CD4-positive, CD25-positive, alpha-beta regulatory T cell (primary cell): Measurements from ENCODE around the gene TAX1BP3. TPM values are rescaled to one million over a fixed set of nuclear protein-coding genes. Genes with fewer than 3 reads are reported as not detected.
"Not testable (repeated sequence)": the region's sequence is repeated elsewhere in the genome, so short reads cannot be mapped to it uniquely, and the experiment has no call there.

Source experiments
- ATAC-seq, 2 donors: fragments of 150-1000 bp; cut with Tn5 transposase; one replicate each; pipeline ENCODE4 v1.10.0; 2021; ENCODE audit warnings: low read depth in 2 of 2, moderate number of reproducible peaks in 2 of 2, moderate library complexity in 1 of 2
- DNase-seq, 3 donors: peaks; one replicate each; pipeline versions ENCODE4 v3.0.0 to v3.0.0-alpha.2; 2012 to 2022; ENCODE audit warnings: mixed read lengths in 1 of 3
- H3K27ac ChIP-seq: one replicate; pipeline ENCODE4 v1.7.0; 2013; ENCODE audit warnings: mild to moderate bottlenecking, low read length; ENCODE audit not compliant: insufficient read depth, poor library complexity, severe bottlenecking
- H3K27me3 ChIP-seq: one replicate; pipeline ENCODE4 v1.7.0; 2013; ENCODE audit warnings: low read length; ENCODE audit not compliant: control insufficient read depth, insufficient read depth
- H3K36me3 ChIP-seq: one replicate; pipeline ENCODE4 v1.7.0; 2013; ENCODE audit warnings: mild to moderate bottlenecking, low read length, moderate library complexity; ENCODE audit not compliant: control insufficient read depth, insufficient read depth
- H3K4me1 ChIP-seq: 2 replicates; pipeline ENCODE4 v1.7.0; 2013; ENCODE audit warnings: mild to moderate bottlenecking, low read length; ENCODE audit not compliant: insufficient read depth, control insufficient read depth, poor library complexity, severe bottlenecking
- H3K4me3 ChIP-seq: one replicate; pipeline ENCODE4 v1.7.0; 2013; ENCODE audit warnings: low read depth, mild to moderate bottlenecking, low read length, moderate library complexity
- H3K9me3 ChIP-seq, 2 experiments: 1 replicate in 1 of 2; 2 replicates in 1 of 2; pipeline ENCODE4 v1.7.0; 2013; ENCODE audit warnings: low read length in 2 of 2, mild to moderate bottlenecking in 1 of 2, moderate library complexity in 1 of 2; ENCODE audit not compliant: control insufficient read depth in 2 of 2
- H3K27ac Mint-ChIP-seq, 3 donors: one replicate each; pipeline ENCODE4 v1.8.0; 2020 to 2022; ENCODE audit warnings: mild to moderate bottlenecking in 3 of 3, mixed read lengths in 3 of 3, moderate library complexity in 2 of 3
- H3K27me3 Mint-ChIP-seq: one replicate; pipeline ENCODE4 v1.8.0; 2022; ENCODE audit warnings: mild to moderate bottlenecking, mixed read lengths
- H3K36me3 Mint-ChIP-seq: one replicate; pipeline ENCODE4 v1.8.0; 2020; ENCODE audit warnings: mixed read lengths
- H3K4me1 Mint-ChIP-seq, 4 donors: one replicate each; pipeline ENCODE4 v1.8.0; 2020 to 2022; ENCODE audit warnings: mixed read lengths in 4 of 4, mild to moderate bottlenecking in 1 of 4
- H3K4me3 Mint-ChIP-seq, 4 donors: one replicate each; pipeline ENCODE4 v1.8.0; 2020 to 2022; ENCODE audit warnings: mild to moderate bottlenecking in 4 of 4, mixed read lengths in 4 of 4, moderate library complexity in 3 of 4
- H3K9me3 Mint-ChIP-seq, 7 donors: one replicate each; pipeline ENCODE4 v1.8.0; 2020 to 2022; ENCODE audit warnings: mixed read lengths in 7 of 7, mild to moderate bottlenecking in 3 of 7, moderate library complexity in 2 of 7
- polyA plus RNA-seq, 4 donors: library from polyadenylated mRNA; unstranded; fragments of 300-500 nt; fragmentation: Illumina TruSeq; gene quantifications; one replicate each; pipeline ENCODE4 v1.2.3, GENCODE V29; 2021
- total RNA-seq: library from RNA; stranded (reverse); gene quantifications from one replicate; pipeline ENCODE4 v1.2.3, GENCODE V29; 2022

The TAX1BP3 gene
- total and polyA plus RNA-seq, 5 donors from 2014 or later = 14.9 to 43.6 (median 34.4) TPM

- not testable (repeated sequence) for H3K4me3 ChIP-seq, DNase-seq, H3K9me3 Mint-ChIP-seq, H3K36me3 Mint-ChIP-seq, H3K4me1 ChIP-seq, H3K27ac ChIP-seq, H3K4me3 Mint-ChIP-seq, H3K27me3 Mint-ChIP-seq, H3K9me3 ChIP-seq, H3K36me3 ChIP-seq, H3K4me1 Mint-ChIP-seq, H3K27me3 ChIP-seq, ATAC-seq
- H3K27ac Mint-ChIP-seq = peak overlapping the region in 2 of 3 donors; percentile 11 to 44
Measured at GRCh38 chr17:3702041-3702539, 33.7 kb upstream of the TAX1BP3 start.

GRCh38 chr17:3699951-3700350, 31.6 kb upstream of the TAX1BP3 start:
- peaks cover 0 to 4% (median 0%) of the 10 kb centered on the region in 7 donors for H3K9me3 Mint-ChIP-seq
- no peak overlapping the region for H3K27ac Mint-ChIP-seq
- ATAC-seq (no peak), DNase-seq (no peak)
- no peaks in the 10 kb centered on the region for H3K27me3 Mint-ChIP-seq
- H3K27ac ChIP-seq = no peak overlapping the region
- peaks cover 0 to 12% (median 7%) of the 10 kb centered on the region in 4 donors for H3K4me1 Mint-ChIP-seq
- H3K4me3 Mint-ChIP-seq = no peak overlapping the region
- no peaks in the 10 kb centered on the region for H3K27me3 ChIP-seq
- no peaks in the 10 kb centered on the region for H3K36me3 ChIP-seq
- no peak overlapping the region for H3K4me3 ChIP-seq
- H3K4me1 ChIP-seq = peaks cover 14% of the 10 kb centered on the region
- H3K36me3 Mint-ChIP-seq = no peaks in the 10 kb centered on the region
- H3K9me3 ChIP-seq = no peaks in the 10 kb centered on the region

DNA sequence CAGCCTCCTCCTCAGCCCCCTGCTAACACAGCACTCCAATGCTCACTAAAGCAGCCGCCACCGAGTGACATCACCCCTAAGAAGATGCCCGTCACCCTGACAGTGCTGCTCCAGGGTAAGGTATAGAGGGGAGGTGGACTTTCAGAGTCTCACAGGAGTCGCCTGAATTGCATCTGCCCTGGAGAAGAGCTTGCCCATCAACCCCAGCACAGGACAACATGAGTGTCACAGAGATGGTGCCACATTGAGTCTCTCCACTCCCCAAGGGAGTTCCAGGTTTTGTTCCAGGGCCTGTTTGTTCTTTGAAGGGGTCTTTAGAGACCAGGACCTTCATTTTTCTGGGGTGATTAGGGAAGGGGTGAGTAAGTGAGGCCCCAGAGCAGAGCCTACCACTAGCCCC, 29.8 kb upstream of the TAX1BP3 start:
- Mint-ChIP-seq H3K27me3 (peaks cover 3% of the 10 kb centered on the region), H3K27ac (no peak overlapping the region), H3K4me1 (peaks cover 0 to 27% (median 15%) of the 10 kb centered on the region in 4 donors), H3K4me3 (peak overlapping the region in 2 of 4 donors; percentile 52 to 81), H3K36me3 (no peaks in the 10 kb centered on the region), H3K9me3 (peaks cover 0 to 4% (median 0%) of the 10 kb centered on the region in 7 donors)
- DNase-seq (no peak), ATAC-seq (no peak)
- Histone ChIP-seq H3K9me3 (no peaks in the 10 kb centered on the region), H3K4me1 (peaks cover 21% of the 10 kb centered on the region), H3K4me3 (no peak overlapping the region), H3K36me3 (no peaks in the 10 kb centered on the region), H3K27me3 (no peaks in the 10 kb centered on the region), H3K27ac (no peak overlapping the region)

DNA sequence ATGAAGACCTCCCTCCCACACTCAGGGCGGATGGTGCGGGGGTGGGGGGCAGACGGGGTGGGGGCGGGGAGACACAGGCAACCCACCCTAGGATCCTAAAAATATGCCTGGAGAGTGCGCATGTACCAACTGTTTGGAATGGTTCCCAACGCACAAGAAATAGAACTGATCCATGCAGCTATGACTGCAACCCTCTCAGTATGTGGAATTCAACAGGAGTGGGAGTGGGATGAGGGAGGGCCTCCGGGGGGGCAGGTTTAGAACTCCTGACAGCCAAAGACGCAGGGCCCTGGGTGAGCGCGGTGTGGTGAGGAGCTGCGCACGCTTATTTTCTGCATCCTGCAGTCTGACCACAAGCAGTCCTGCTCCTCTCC, 28.7 kb upstream of the TAX1BP3 start:
- ATAC-seq = no peak
- H3K4me3 Mint-ChIP-seq = peak overlapping the region in 3 of 4 donors; percentile 81 to 88 (median 84)

DNA sequence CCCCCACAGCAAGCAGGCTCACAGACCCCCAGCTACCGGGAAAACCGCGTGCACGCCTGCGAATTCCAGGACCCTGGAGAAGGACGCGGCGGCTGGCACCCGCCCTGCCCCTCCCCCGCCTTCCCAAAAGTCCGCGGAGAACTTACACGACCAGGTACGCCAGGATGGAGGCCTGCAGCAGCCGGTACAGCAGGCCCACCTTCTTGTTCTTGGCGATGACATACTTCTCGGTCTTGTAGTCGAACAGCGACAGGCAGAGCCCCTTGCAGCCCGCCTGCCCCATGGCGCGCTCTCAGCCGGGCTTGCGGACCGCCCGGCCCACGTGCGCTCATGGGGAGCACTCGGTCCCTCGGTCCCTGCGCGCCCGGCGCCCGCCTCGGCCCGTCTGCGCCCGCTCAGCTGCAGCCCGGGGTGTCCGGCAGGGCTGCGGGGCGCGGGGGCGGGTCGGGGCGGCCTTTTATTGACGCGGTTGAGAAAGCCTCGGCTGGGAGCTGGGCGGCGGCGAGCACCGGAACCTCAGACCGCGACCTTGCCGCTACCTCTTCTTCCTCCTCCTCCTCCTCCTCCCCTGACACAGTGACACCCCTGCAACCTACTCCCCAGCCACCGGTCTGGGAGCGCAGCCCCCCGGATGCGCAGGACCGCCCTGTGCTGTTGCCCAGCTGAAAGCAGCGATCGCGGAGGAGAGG, 27.5 kb upstream of the TAX1BP3 start, which contains the start of gene P2RX5:
Gene P2RX5 (minus strand): TSS at position 433 of the 689 bp plus-strand sequence. CDS start 150 bp downstream, at position 283.
- ATAC-seq (peak; percentile 60 to 63), DNase-seq (peak in 2 of 3 donors; percentile 41 to 77)
- Mint-ChIP-seq H3K9me3 (no peaks in the 10 kb centered on the region), H3K36me3 (no peaks in the 10 kb centered on the region), H3K27me3 (peaks cover 6% of the 10 kb centered on the region), H3K4me3 (peak within 1 kb of the TSS; percentile 88 to 98 (median 94)), H3K27ac (peak within 1 kb of the TSS; percentile 41 to 95 (median 74)), H3K4me1 (peaks cover 0 to 39% (median 14%) of the 10 kb centered on the region in 4 donors)
- Histone ChIP-seq H3K36me3 (peaks cover 6% of the 10 kb centered on the region), H3K9me3 (no peaks in the 10 kb centered on the region), H3K27me3 (no peaks in the 10 kb centered on the region), H3K4me1 (peaks cover 21% of the 10 kb centered on the region), H3K27ac (peak within 1 kb of the TSS; percentile 5), H3K4me3 (peak within 1 kb of the TSS; percentile 51)

More for the DNA sequence above, 28.7 kb upstream of the TAX1BP3 start:
- Mint-ChIP-seq H3K36me3 (no peaks in the 10 kb centered on the region), H3K27ac (no peak overlapping the region), H3K27me3 (peaks cover 6% of the 10 kb centered on the region), H3K9me3 (no peaks in the 10 kb centered on the region), H3K4me1 (peaks cover 0 to 36% (median 14%) of the 10 kb centered on the region in 4 donors)
- Histone ChIP-seq H3K27me3 (no peaks in the 10 kb centered on the region), H3K9me3 (no peaks in the 10 kb centered on the region), H3K36me3 (no peaks in the 10 kb centered on the region), H3K4me3 (no peak overlapping the region), H3K27ac (no peak overlapping the region), H3K4me1 (peaks cover 21% of the 10 kb centered on the region)
- no peak for DNase-seq

GRCh38 chr17:3695129-3695722, 26.8 kb upstream of the TAX1BP3 start:
- H3K4me1 ChIP-seq = peaks cover 21% of the 10 kb centered on the region
- H3K4me3 ChIP-seq = peak overlapping the region; percentile 51
- no peaks in the 10 kb centered on the region for H3K9me3 Mint-ChIP-seq
- ATAC-seq (no peak), DNase-seq (no peak)
- H3K4me3 Mint-ChIP-seq = peak overlapping the region; percentile 88 to 95 (median 92)
- H3K36me3 Mint-ChIP-seq = peaks cover 4% of the 10 kb centered on the region
- no peaks in the 10 kb centered on the region for H3K27me3 ChIP-seq
- H3K27me3 Mint-ChIP-seq = peaks cover 6% of the 10 kb centered on the region
- H3K4me1 Mint-ChIP-seq = peaks cover 0 to 39% (median 14%) of the 10 kb centered on the region in 4 donors
- peak overlapping the region; percentile 5 for H3K27ac ChIP-seq
- H3K9me3 ChIP-seq = no peaks in the 10 kb centered on the region
- H3K36me3 ChIP-seq = peaks cover 7% of the 10 kb centered on the region
- H3K27ac Mint-ChIP-seq = peak overlapping the region in 2 of 3 donors; percentile 41 to 74

GRCh38 chr17:3693829-3694231, 25.5 kb upstream of the TAX1BP3 start:
- Histone ChIP-seq H3K4me3 (no peak overlapping the region), H3K27ac (no peak overlapping the region), H3K9me3 (no peaks in the 10 kb centered on the region), H3K36me3 (peaks cover 13% of the 10 kb centered on the region), H3K4me1 (peaks cover 21% of the 10 kb centered on the region), H3K27me3 (no peaks in the 10 kb centered on the region)
- H3K36me3 Mint-ChIP-seq = peaks cover 9% of the 10 kb centered on the region
- H3K4me1 Mint-ChIP-seq = peaks cover 0 to 39% (median 14%) of the 10 kb centered on the region in 4 donors
- H3K27ac Mint-ChIP-seq = peak overlapping the region in 2 of 3 donors; percentile 90 to 94
- peaks cover 6% of the 10 kb centered on the region for H3K27me3 Mint-ChIP-seq
- H3K4me3 Mint-ChIP-seq = peak overlapping the region; percentile 88 to 95 (median 92)
- ATAC-seq (no peak), DNase-seq (peak in 1 of 3 donors; percentile 24)
- no peaks in the 10 kb centered on the region for H3K9me3 Mint-ChIP-seq
